A549 (cell line): ENCODE data around the gene CEP162.

Experiments used
- CBX2 ChIP-seq: fragments of 200-600 bp; sonication (generic); IDR thresholded peaks from 2 replicates; pipeline ENCODE4 v1.6.1; 2016; ENCODE audit warnings: low read depth, mild to moderate bottlenecking, borderline replicate concordance
- CHD2 ChIP-seq: fragments of 150-350 bp; IDR thresholded peaks from 2 replicates; pipeline ENCODE4 v1.6.1; 2014; ENCODE audit warnings: low read length; ENCODE audit not compliant: partially characterized antibody
- CTCF ChIP-seq: fragments of >200 bp; sonication (Bioruptor Twin); formaldehyde crosslinking; IDR thresholded peaks from 3 replicates; pipeline ENCODE4 v1.5.1; 2016
- EP300 ChIP-seq, 2 experiments: fragments of >200 bp; sonication (Bioruptor Twin); formaldehyde crosslinking; IDR thresholded peaks; 2 replicates in 1 of 2; 3 replicates in 1 of 2; pipeline ENCODE4 v1.6.1; 2016 to 2017
- JUN ChIP-seq, 2 experiments: fragments of >200 bp; sonication (Bioruptor Twin); formaldehyde crosslinking; IDR thresholded peaks; 2 replicates in 1 of 2; 3 replicates in 1 of 2; pipeline ENCODE4 v1.6.1; 2016 to 2017
- MAFK ChIP-seq: fragments of 450-650 bp; IDR thresholded peaks from 2 replicates; pipeline ENCODE4 v1.6.1; 2014; ENCODE audit not compliant: partially characterized antibody
- MAZ ChIP-seq: fragments of 150-350 bp; IDR thresholded peaks from 2 replicates; pipeline ENCODE4 v1.6.1; 2014; ENCODE audit warnings: antibody characterized with exemption, low read depth, low read length, borderline replicate concordance
- NR3C1 ChIP-seq: fragments of >200 bp; sonication (Bioruptor Twin); formaldehyde crosslinking; IDR thresholded peaks from 3 replicates; pipeline ENCODE4 v1.6.1; 2017
- POLR2A ChIP-seq: IDR thresholded peaks from 2 replicates; pipeline ENCODE4 v1.6.1; 2012; ENCODE audit warnings: mild to moderate bottlenecking, low read length
- POLR2AphosphoS2 ChIP-seq: conservative IDR thresholded peaks from 2 replicates; pipeline ENCODE4 v1.6.1; 2012; ENCODE audit warnings: low read length, improper control_type of control experiment, inconsistent platforms
- SMC3 ChIP-seq: fragments of >200 bp; sonication (Bioruptor Twin); formaldehyde crosslinking; IDR thresholded peaks from 3 replicates; pipeline ENCODE4 v1.6.1; 2018; ENCODE audit warnings: inconsistent platforms
- TP53 ChIP-seq: fragments of 250-450 bp; sonication (Bioruptor Pico); IDR thresholded peaks from 2 replicates; pipeline ENCODE4 v1.5.0; 2021; ENCODE audit warnings: mild to moderate bottlenecking, moderate library complexity
- TF ChIP-seq, protein P1 (sequence below): fragments of 200-600 bp; sonication (generic); IDR thresholded peaks from 2 replicates; pipeline ENCODE4 v1.6.1; 2016; ENCODE audit warnings: antibody characterized with exemption, mild to moderate bottlenecking, moderate library complexity
- TF ChIP-seq, protein P2 (sequence below): IDR thresholded peaks from 2 replicates; pipeline ENCODE4 v1.6.1; 2012

DNA sequence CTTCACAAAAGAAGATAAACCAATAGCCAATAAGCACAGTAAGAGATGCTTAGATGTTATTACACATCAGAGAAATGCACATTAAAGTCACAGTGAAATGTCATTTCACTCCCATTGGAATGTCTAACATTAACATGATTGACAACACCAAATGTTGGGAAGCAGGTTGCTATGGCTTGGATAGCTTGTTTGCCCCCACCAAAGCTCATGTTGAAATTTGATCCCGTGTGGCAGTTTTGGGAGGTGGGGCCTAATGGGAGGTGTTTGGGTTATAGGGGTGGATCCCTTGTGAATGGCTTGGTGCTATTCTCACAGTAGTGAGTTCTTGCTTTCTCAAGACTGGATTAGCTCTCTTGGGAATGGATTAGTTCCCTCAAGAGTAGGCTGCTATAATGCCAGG, 149.1 kb downstream of the CEP162 start:
- no peak for TF ChIP-seq POLR2A
- TF ChIP-seq CTCF: no peak
- no peak for TF ChIP-seq SMC3
- TF ChIP-seq EP300 (IDR thresholded peaks at IDR 0.05): no peak
- TF ChIP-seq, protein P1, sequence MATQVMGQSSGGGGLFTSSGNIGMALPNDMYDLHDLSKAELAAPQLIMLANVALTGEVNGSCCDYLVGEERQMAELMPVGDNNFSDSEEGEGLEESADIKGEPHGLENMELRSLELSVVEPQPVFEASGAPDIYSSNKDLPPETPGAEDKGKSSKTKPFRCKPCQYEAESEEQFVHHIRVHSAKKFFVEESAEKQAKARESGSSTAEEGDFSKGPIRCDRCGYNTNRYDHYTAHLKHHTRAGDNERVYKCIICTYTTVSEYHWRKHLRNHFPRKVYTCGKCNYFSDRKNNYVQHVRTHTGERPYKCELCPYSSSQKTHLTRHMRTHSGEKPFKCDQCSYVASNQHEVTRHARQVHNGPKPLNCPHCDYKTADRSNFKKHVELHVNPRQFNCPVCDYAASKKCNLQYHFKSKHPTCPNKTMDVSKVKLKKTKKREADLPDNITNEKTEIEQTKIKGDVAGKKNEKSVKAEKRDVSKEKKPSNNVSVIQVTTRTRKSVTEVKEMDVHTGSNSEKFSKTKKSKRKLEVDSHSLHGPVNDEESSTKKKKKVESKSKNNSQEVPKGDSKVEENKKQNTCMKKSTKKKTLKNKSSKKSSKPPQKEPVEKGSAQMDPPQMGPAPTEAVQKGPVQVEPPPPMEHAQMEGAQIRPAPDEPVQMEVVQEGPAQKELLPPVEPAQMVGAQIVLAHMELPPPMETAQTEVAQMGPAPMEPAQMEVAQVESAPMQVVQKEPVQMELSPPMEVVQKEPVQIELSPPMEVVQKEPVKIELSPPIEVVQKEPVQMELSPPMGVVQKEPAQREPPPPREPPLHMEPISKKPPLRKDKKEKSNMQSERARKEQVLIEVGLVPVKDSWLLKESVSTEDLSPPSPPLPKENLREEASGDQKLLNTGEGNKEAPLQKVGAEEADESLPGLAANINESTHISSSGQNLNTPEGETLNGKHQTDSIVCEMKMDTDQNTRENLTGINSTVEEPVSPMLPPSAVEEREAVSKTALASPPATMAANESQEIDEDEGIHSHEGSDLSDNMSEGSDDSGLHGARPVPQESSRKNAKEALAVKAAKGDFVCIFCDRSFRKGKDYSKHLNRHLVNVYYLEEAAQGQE: no peak
- TF ChIP-seq TP53 (CRISPR knock-in tag): no peak
- TF ChIP-seq CBX2: no peak
- no peak for TF ChIP-seq MAZ
- TF ChIP-seq CHD2: no peak
- no peak for TF ChIP-seq POLR2AphosphoS2
- TF ChIP-seq, protein P2, sequence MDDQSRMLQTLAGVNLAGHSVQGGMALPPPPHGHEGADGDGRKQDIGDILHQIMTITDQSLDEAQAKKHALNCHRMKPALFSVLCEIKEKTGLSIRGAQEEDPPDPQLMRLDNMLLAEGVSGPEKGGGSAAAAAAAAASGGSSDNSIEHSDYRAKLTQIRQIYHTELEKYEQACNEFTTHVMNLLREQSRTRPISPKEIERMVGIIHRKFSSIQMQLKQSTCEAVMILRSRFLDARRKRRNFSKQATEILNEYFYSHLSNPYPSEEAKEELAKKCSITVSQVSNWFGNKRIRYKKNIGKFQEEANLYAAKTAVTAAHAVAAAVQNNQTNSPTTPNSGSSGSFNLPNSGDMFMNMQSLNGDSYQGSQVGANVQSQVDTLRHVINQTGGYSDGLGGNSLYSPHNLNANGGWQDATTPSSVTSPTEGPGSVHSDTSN: no peak
- TF ChIP-seq JUN (IDR thresholded peaks at IDR 0.05): no peak
- no peak for TF ChIP-seq MAFK
- no peak for TF ChIP-seq NR3C1
